K562 (cell line): ENCODE measurements around the gene NSG2. TPM values are rescaled to one million over a fixed set of nuclear protein-coding genes. Genes with fewer than 3 reads are reported as not detected.

Experiments used
- ATAC-seq: fragments of 200-7000 bp; cut with Tn5 transposase; 3 replicates; pipeline ENCODE4 v1.9.1; 2020; ENCODE audit warnings: moderate library complexity
- BruUV-seq: library from RNA; stranded (reverse); fragments of 400-500 nt; replicated peaks from 2 replicates; lab custom pipeline; 2021; lab: Mats Ljungman, UMichigan
- CTCF ChIA-PET: fragments of 300-600 bp; formaldehyde crosslinking; extraction: SDS; loops from one replicate; lab custom pipeline; 2021; ENCODE audit warnings: low intra/inter-chr PET ratio; lab: Yijun Ruan, JAX
- POLR2A ChIA-PET: fragments of 300-600, 350-650 bp; sonication (Branson Sonifier 250); formaldehyde crosslinking; extraction: SDS; loops from one replicate; lab custom pipeline; 2021; ENCODE audit warnings: antibody characterized with exemption, inconsistent platforms; lab: Yijun Ruan, JAX
- DNase-seq, 4 experiments: peaks; one replicate each; pipeline versions ENCODE4 v3.0.0 to v3.0.0-alpha.2; 2011 to 2018; ENCODE audit warnings: low spot score in 3 of 4, mixed read lengths in 3 of 4; ENCODE audit errors: extremely low read depth in 1 of 4
- FAIRE-seq: peaks from 2 replicates; lab custom pipeline; 2011; peaks lifted over from hg19 to GRCh38; lab: Jason Lieb, UNC
- H2AFZ ChIP-seq: 2 replicates; pipeline ENCODE4 v1.6.0; 2011; ENCODE audit warnings: low read depth, low read length, control low read depth, inconsistent platforms
- H3K27ac ChIP-seq: fragments of 200-600 bp; 3 replicates; pipeline ENCODE4 v1.8.0; 2011; ENCODE audit warnings: low read depth, mild to moderate bottlenecking, control low read depth, inconsistent platforms, low read length, moderate library complexity, mixed read lengths; ENCODE audit errors: extremely low read depth
- H3K27me3 ChIP-seq, 2 experiments: fragments of 300-600 bp in 1 of 2; 2 replicates in 1 of 2; 3 replicates in 1 of 2; pipeline versions ENCODE4 v1.6.0 to v1.8.0; 2011; ENCODE audit warnings: inconsistent platforms in 2 of 2, low read length in 2 of 2, mild to moderate bottlenecking in 1 of 2, mixed read lengths in 1 of 2, moderate library complexity in 1 of 2; ENCODE audit not compliant: control insufficient read depth in 2 of 2, insufficient read depth in 2 of 2
- H3K36me3 ChIP-seq: fragments of 300-600 bp; 3 replicates; pipeline ENCODE4 v1.8.0; 2011; ENCODE audit warnings: mild to moderate bottlenecking, low read length, inconsistent platforms; ENCODE audit not compliant: control insufficient read depth, insufficient read depth
- H3K4me1 ChIP-seq, 2 experiments: fragments of 200-600 bp in 1 of 2; replicated peaks in 1 of 2; 2 replicates in 1 of 2; 3 replicates in 1 of 2; pipeline versions ENCODE4 v1.5.1 to v1.8.0; 2011; ENCODE audit warnings: inconsistent platforms in 2 of 2, low read length in 2 of 2, mild to moderate bottlenecking in 1 of 2, mixed read lengths in 1 of 2, moderate library complexity in 1 of 2; ENCODE audit not compliant: control insufficient read depth in 2 of 2, insufficient read depth in 2 of 2
- H3K4me2 ChIP-seq: 2 replicates; pipeline ENCODE4 v1.6.1; 2011; ENCODE audit warnings: low read length, control low read depth, inconsistent platforms, mixed read lengths; ENCODE audit not compliant: insufficient read depth
- H3K4me3 ChIP-seq: fragments of 200-600 bp; sonication (generic), shearing (Covaris generic); 2 replicates; pipeline ENCODE4 v1.5.1; 2016; ENCODE audit warnings: control low read depth, inconsistent platforms
- H3K79me2 ChIP-seq: fragments of 200-600 bp; 3 replicates; pipeline ENCODE4 v1.8.0; 2011; ENCODE audit warnings: low read length, inconsistent platforms; ENCODE audit not compliant: control insufficient read depth, insufficient read depth
- H3K9ac ChIP-seq, 2 experiments: 2 replicates each; pipeline versions ENCODE4 v1.6.0 to v1.6.1; 2011; ENCODE audit warnings: low read depth in 2 of 2, low read length in 2 of 2, control low read depth in 1 of 2, inconsistent platforms in 1 of 2, mild to moderate bottlenecking in 1 of 2, mixed read lengths in 1 of 2; ENCODE audit not compliant: insufficient read depth in 1 of 2
- H3K9me1 ChIP-seq: one replicate; pipeline ENCODE4 v1.6.0; 2011; ENCODE audit warnings: inconsistent platforms, mild to moderate bottlenecking, low read length, moderate library complexity; ENCODE audit not compliant: control insufficient read depth, insufficient read depth
- H3K9me3 ChIP-seq: replicated peaks from 2 replicates; pipeline ENCODE4 v1.5.1; 2011; ENCODE audit warnings: low read depth, low read length, inconsistent platforms; ENCODE audit not compliant: control insufficient read depth, insufficient read depth
- H4K20me1 ChIP-seq: replicated peaks from 2 replicates; pipeline ENCODE4 v1.6.1; 2011; ENCODE audit warnings: low read length, inconsistent platforms, mixed read lengths; ENCODE audit not compliant: control insufficient read depth, insufficient read depth
- ATF3 ChIP-seq, 2 experiments: fragments of 450-650 bp in 1 of 2; sonication (generic) in 1 of 2; formaldehyde crosslinking in 1 of 2; IDR thresholded peaks in 1 of 2; conservative IDR thresholded peaks in 1 of 2; 2 replicates each; pipeline versions ENCODE4 v1.6.1 to v1.8.1; 2016 to 2023; ENCODE audit warnings: mild to moderate bottlenecking in 2 of 2, moderate library complexity in 2 of 2, inconsistent platforms in 1 of 2, missing genetic modification reagents in 1 of 2
- CEBPG ChIP-seq, 3 experiments: fragments of 200-800 bp in 1 of 3; sonication (Bioruptor generic) in 1 of 3; sonication (generic) in 1 of 3; formaldehyde crosslinking in 1 of 3; IDR thresholded peaks in 2 of 3; conservative IDR thresholded peaks in 1 of 3; 2 replicates each; pipeline versions ENCODE4 v1.6.1 to v1.8.0; 2016 to 2022; ENCODE audit warnings: missing compliant biosample characterization in 2 of 3, missing genetic modification characterization in 2 of 3, mild to moderate bottlenecking in 1 of 3, missing genetic modification reagents in 1 of 3
- CTBP1 ChIP-seq: fragments of 450-650 bp; IDR thresholded peaks from 2 replicates; pipeline ENCODE4 v1.6.1; 2016; ENCODE audit warnings: borderline replicate concordance
- KDM1A ChIP-seq, 2 experiments: fragments of 450-650 bp; IDR thresholded peaks; 2 replicates each; pipeline ENCODE4 v1.6.1; 2016; ENCODE audit warnings: mild to moderate bottlenecking in 2 of 2
- POLR2H ChIP-seq: IDR thresholded peaks from 2 replicates; pipeline ENCODE4 v1.6.1; 2016; ENCODE audit warnings: missing genetic modification characterization, low read depth, mild to moderate bottlenecking, control low read depth, missing compliant biosample characterization, moderate library complexity
- RCOR1 ChIP-seq, 2 experiments: IDR thresholded peaks; 2 replicates each; pipeline ENCODE4 v1.6.1; 2012; ENCODE audit warnings: low read depth in 2 of 2, low read length in 2 of 2, borderline replicate concordance in 1 of 2, improper control_type of control experiment in 1 of 2
- RFX1 ChIP-seq: fragments of 450-650 bp; IDR thresholded peaks from 2 replicates; pipeline ENCODE4 v1.6.1; 2016; ENCODE audit warnings: mild to moderate bottlenecking, moderate library complexity
- SIN3A ChIP-seq, 2 experiments: fragments of 150-350 bp in 1 of 2; IDR thresholded peaks; 2 replicates each; pipeline ENCODE4 v1.6.1; 2011 to 2016; ENCODE audit warnings: borderline replicate concordance in 2 of 2, low read depth in 2 of 2, low read length in 2 of 2, mild to moderate bottlenecking in 2 of 2, moderate library complexity in 2 of 2; ENCODE audit not compliant: control insufficient read depth in 1 of 2
- WGBS: fragments of 100-300 bp; shearing (Covaris generic); methylation state at CpG from one replicate; pipeline ENCODE4 v1.1.6; 2016; ENCODE audit warnings: low coverage, mixed read lengths; ENCODE audit not compliant: insufficient coverage; ENCODE audit errors: missing lambda C conversion rate; 5-methylcytosine and 5-hydroxymethylcytosine counted together
- in situ Hi-C: fragments of 300-500 bp; cut with MboI; formaldehyde crosslinking; loops from 4 replicates; pipeline ENCODE4 v1.15.0; 2018; ENCODE audit warnings: inconsistent platforms, mixed read lengths
- intact Hi-C: fragments of 100-400 bp; cut with micrococcal nuclease; formaldehyde crosslinking; loops from 2 replicates; pipeline ENCODE4 v1.14.2; 2022
- polyA plus RNA-seq, 8 experiments: library from polyadenylated mRNA; depleted of rRNA in 4 of 8; stranded (reverse) in 5 of 8; unstranded in 3 of 8; fragments of >200 nt; fragmentation: Nextera tagmentation in 2 of 8; fragmentation: Illumina TruSeq in 1 of 8; extraction: Ambion mirVana in 2 of 8; extraction: Trizol in 1 of 8; gene quantifications; 2 replicates each; pipeline versions ENCODE4 v1.2.1 to v1.2.3, GENCODE V29; 2011 to 2014; ENCODE audit warnings: inconsistent platforms in 1 of 8, missing spikeins in 1 of 8
- total RNA-seq, 7 experiments: library from RNA; depleted of rRNA in 6 of 7; stranded (reverse); fragments of >200 nt in 6 of 7; fragmentation: Illumina TruSeq in 2 of 7; extraction: Trizol in 2 of 7; gene quantifications; 2 replicates each; pipeline versions ENCODE4 v1.2.1 to v1.2.3, GENCODE V29; 2011 to 2021; ENCODE audit warnings: low replicate concordance in 1 of 7

NSG2 gene
- total and polyA plus RNA-seq, 9 of the 15 experiments (the other 6 are each of a cell fraction or from before 2014, with no cell fraction given): not detected

GRCh38 chr5:174145821-174146220 is 100.3 kb downstream of the NSG2 start:
- no peak overlapping the region for H3K4me3 ChIP-seq
- H3K27ac ChIP-seq: no peak overlapping the region
- no peak overlapping the region for H3K9ac ChIP-seq
- no TSS peak for BruUV-seq
- ATAC-seq (no peak), FAIRE-seq (no peak), DNase-seq (peak; percentile 13 to 24 (median 19))
- H3K9me1 ChIP-seq: peaks cover 3% of the 10 kb centered on the region
- intact Hi-C loops (no loop called here), in situ Hi-C loops (no loop called here)
- H3K79me2 ChIP-seq: no peaks in the 10 kb centered on the region
- 0% methylated on average over 5 of the region's 5 CpGs for WGBS
- H3K4me2 ChIP-seq: no peak overlapping the region
- H3K36me3 ChIP-seq: no peaks in the 10 kb centered on the region
- no peaks in the 10 kb centered on the region for H3K4me1 ChIP-seq
- peaks cover 4 to 17% of the 10 kb centered on the region in 2 experiments; a peak in 3 of 5 replicates for H3K27me3 ChIP-seq
- H2AFZ ChIP-seq: no peak overlapping the region
- H3K9me3 ChIP-seq: no peaks in the 10 kb centered on the region
- TF ChIP-seq CTBP1 (peak; percentile 59; the same call in 1 of the 2 replicates), ATF3 (IDR thresholded peaks at IDR 0.05) (0 out of 2 replicates have a peak, but pooled peaks have one; percentile 19), ATF3 (CRISPR knock-in tag; conservative IDR thresholded peaks at IDR 0.05) (no peak), KDM1A (IDR thresholded peaks at IDR 0.05) (0 out of 4 replicates have a peak, but pooled peaks of 1 of the 2 experiments have one; percentile 26), CEBPG (CRISPR knock-in tag; IDR thresholded peaks at IDR 0.05) (0 out of 2 replicates have a peak, but pooled peaks have one; percentile 28), CEBPG (tag; conservative IDR thresholded peaks at IDR 0.05 in 1 of 2, IDR thresholded peaks at IDR 0.05 in 1 of 2) (peak in 1 of 2 experiments; percentile 48; a peak in 1 of 4 replicates), RCOR1 (IDR thresholded peaks at IDR 0.05; ENCODE audit: borderline replicate concordance in 1 of 2, low read depth in 2 of 2, low read length in 2 of 2) (peak in 1 of 2 experiments; percentile 79; a peak in 2 of 4 replicates), SIN3A (IDR thresholded peaks at IDR 0.05; ENCODE audit: borderline replicate concordance in 2 of 2, control insufficient read depth in 1 of 2, low read depth in 2 of 2, low read length in 2 of 2) (no peak), RFX1 (peak; percentile 92), POLR2H (tag) (no peak)
- POLR2A ChIA-PET: no interaction called here
- no peaks in the 10 kb centered on the region for H4K20me1 ChIP-seq
- CTCF ChIA-PET: no interaction called here
